ENCODE data around the gene C3orf22.
"Not testable (repeated sequence)": the region's sequence is repeated elsewhere in the genome, so short reads cannot be mapped to it uniquely, and the experiment has no call there.

The C3orf22 gene, protein sequence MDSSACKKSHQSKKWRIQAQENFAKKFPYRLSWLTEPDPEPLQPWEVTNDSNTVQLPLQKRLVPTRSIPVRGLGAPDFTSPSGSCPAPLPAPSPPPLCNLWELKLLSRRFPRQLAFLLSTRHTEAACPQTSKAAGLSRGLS

DNA sequence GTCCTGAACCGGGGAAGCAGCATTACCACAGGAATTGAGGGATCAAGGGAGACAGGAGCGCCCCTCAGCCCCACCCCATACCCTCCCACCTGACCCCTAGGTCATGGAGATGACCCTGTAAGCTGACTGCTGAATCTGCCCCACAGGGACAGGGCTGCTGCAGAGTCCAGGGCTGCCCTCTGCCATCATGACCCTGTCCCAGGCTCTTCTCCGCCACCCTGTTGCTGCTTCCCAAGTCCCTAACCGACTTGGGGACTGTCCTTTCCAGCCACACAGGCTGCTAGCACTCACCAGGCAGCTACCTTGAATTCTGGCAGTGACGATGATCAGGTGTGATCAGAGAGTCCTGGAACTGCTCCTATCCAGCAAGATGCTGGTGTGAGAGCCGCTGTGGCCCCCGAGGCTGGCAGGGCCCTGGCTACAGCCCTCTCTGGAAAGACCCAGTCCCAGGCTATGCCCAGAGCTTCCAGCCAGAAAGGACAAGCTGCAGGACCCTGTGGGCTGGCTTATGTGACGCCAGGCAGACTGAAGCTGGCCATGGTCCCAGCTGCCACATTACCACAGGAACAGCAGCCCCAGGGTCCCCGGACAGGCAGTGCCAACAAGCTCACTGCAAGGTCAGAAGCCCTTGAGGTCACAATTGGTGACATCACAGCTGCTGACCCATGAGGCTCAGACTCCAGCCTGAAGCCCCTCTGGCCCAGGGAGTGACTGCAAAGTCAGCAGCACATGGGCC is at the start of gene C3orf22:
Gene C3orf22, minus strand, starts transcription at position 597 of the 736 bp plus-strand sequence. CDS start 5,542 bp downstream, outside the sequence.
- no peak for DNase-seq (ENCODE audit: low spot score)

DNA sequence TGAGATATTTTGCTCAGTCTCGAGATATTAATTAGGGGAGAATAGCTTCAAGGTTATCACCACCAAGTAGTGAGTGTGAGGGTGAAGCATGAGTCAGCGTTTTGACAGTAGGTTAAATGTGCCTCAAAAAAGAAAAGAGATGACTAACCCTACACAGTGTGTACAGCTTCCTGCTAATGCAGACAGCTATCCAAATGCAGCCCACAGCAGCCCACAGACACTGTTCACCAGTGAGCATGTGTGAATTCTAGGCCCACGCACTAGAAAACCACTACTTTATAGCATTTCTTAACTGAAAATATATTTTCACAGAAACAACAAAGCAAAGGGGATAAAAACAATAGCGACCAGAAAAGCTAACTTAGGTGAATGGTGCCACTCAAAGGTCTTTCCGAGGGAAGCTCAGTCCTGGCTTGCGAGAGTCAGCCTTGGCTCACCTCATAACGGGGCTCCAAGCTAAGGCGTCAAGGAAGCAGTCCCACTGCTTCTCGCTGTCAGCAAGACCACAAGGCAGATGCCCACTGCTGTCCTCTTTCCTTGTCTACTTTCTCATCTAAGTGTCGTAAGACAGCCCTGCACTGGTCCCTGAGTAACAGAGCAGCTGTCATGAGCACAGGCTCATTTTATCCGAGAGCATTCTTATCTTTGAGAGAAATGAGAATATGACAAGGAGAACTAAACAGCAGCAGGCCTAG is 48.6 kb upstream of the C3orf22 start:
- no peak for DNase-seq (ENCODE audit: low spot score)

DNA sequence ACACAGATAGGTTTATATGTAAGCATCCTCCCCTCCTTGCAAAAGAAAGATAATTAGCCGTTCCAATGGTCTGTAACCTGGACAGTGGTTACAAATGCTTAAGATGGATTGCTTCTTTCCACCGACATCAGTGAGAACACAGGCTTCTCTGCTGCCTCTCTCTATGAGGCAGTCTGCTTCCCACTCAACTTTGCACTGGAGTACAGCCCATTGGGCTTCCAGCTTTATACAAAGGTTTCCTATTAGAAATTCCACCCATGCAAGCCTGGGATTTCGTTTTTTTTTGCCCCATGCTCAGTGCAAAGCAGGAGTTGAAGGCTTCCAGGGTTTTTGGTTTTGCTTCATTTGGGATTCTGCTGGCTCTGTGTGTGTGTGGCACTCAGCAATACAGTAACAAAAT is 47.3 kb upstream of the C3orf22 start:
- peak; percentile 24 for DNase-seq (ENCODE audit: low spot score)

DNA sequence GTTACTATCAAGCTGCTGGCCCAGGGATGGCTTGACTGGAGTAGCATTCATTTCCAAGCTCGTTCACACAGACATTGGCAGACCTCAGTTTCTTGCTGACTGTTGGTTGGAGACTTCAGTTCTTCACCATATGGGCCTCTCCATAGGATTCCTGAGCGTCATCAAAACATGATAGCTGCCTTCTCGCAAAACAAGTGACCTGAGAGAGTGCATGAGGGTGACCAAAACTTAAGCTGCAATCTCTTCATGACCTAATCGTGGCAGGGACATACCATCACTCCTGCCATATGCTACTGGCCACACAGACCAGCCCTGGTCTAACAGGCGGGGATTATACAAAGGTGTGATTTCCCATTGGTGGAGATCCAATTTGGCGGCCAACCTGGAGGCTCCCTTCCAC is 46.0 kb upstream of the C3orf22 start:
- peak; percentile 13 for DNase-seq (ENCODE audit: low spot score)

DNA sequence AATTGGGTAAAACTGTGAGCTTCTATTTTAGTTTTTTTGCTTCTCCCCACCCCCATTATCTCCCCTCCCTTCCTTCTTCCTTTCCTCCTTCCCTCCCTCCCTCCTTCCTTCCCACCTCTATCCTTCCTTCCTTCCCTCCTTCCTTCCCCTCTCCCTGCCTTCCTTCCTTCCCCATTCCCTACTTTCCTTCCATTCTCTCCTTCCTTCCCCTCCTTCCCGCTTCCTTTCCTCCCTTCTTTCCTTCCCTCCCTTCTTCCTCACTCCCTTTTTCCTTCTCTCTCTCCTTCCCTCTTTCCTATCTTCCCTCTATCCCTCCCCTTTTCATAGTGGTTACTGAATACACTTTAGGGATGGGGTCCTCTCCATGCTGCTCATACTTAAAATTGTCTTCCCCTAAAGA is 40.4 kb upstream of the C3orf22 start:
- DNase-seq (ENCODE audit: low spot score): no peak

DNA sequence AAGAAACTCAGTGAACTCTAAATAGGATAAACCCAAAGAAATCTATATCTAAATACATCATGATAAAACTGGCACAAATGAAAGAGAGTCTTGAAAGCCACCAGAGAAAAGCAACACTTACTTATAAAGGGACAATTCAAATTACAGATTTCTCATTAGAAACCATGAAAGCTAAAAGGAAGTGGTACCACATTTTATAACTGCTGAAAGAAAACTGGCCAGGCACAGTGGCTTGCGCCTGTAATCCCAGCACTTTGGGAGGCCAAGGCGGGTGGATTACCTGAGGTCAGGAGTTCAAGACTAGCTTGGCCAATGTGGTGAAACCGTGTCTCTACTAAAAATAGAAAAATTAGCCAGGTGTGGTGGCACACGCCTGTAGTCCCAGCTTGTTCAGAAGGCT is 36.7 kb upstream of the C3orf22 start:
- DNase-seq (ENCODE audit: low spot score): not testable (repeated sequence)

DNA sequence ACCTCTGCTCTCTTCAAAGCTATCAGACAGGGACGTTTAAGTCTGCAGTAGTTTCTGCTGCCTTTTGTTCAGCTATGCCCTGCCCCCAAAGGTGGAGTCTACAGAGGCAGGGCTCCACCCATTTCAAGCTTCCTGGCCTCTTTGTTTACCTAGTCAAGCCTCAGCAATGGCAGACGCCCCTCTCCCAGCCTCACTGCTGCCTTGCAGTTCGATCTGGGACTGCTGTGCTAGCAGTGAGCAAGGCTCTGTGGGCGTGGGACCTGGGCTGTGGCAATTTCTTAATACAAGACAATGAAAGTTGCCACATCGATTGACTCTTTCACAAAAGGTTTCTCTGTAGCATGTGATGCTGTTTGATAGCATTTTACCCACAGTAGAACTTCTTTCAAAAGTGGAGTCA is 32.8 kb upstream of the C3orf22 start:
- DNase-seq (ENCODE audit: low spot score): not testable (repeated sequence)

DNA sequence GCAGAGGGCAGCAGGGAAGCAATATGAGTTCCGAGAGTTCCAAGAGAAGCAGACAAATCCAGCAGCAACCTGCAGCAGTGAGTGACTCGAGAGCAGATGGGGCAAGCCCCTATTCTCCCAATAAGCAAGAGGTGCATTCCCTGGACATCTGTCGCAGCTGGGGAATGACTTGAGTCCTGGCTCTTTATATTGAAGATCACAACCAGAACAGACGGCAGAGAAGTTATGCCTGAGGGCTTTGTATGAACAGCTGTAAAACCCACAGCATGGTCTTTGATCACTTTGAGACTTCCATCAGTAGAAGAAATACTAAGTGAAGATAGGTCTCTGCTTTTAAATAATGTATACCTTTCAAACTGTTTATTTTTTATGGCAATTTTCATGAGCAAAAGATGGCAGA is 23.6 kb upstream of the C3orf22 start:
- DNase-seq (ENCODE audit: low spot score): no peak

DNA sequence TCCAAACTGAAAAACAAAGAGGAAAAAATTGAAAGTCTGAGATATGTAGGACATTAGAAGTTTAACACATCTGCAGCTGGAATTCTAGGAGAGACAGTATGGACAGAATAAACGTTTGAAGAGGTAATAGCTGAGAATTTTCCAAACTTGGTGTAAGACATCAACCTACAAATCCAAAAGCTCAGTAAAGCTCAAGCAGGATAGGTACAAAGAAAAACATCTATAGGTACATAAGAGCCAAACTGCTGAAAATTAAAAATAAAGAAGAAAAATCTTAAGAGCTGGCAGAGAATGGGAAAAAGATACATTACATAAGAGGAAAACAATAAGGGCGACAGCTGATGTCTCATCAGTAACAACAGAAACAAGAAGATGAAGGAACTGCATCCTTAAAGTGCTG is 22.8 kb upstream of the C3orf22 start:
- no peak for DNase-seq (ENCODE audit: low spot score)

DNA sequence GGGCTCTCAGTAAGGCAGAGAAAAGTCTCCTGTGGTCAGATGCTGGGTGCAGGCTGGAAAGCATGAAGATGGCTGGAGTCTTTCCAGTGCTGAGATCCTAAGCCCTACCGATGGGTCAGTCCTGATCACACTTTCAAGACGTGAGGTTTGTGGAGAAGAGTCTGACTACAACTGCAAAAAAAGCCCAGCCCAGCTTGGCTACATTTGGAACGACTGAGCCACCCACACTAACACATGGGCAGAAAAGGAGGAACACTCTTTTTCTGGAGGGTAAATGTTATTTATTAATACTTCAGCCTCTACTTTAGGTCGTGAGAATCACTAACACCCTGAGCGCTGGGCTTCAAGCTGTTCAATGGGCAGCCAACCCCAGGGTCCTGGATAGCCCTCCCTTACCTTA is 22.0 kb upstream of the C3orf22 start:
- DNase-seq (ENCODE audit: low spot score): no peak

DNA sequence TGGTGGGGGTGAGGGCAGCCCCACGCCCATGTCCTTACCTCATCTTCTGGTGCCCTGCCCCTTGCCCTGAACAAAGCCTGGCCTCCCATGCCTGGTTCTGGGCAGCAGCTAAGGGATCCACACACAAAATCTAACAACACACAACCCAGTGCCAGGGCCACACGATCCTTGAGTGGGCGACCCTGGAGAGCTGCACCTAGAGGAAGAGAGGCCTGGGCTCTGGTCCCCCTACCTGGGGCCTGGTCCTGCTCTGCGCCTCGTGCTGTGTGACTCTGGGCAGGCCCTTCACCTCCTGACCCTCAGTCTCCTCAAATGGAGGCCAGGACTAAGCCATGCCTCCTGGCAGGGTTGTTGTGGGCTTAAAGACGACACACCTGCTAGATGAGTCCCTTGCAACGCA is 20.0 kb upstream of the C3orf22 start:
- DNase-seq (ENCODE audit: low spot score): no peak

DNA sequence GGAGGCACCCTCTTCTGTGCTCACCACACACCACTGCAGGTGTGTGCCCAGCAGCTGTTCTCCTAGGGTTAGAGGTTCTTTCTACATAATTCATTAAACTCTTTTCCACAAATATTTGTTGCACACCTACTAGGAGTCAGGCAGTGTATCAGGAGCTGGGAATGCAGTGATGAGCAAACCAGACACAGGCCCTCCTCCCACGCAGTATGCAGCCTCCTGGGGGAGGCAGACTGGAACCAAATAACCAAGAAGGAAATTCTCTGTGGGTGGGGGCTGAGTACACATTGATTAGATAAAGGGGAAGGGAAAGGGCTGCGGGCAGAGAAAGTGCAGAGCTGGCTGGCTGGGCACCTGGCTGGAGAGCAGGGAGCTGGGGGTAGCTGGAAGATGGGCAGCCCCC is 18.5 kb upstream of the C3orf22 start:
- DNase-seq (ENCODE audit: low spot score): no peak

DNA sequence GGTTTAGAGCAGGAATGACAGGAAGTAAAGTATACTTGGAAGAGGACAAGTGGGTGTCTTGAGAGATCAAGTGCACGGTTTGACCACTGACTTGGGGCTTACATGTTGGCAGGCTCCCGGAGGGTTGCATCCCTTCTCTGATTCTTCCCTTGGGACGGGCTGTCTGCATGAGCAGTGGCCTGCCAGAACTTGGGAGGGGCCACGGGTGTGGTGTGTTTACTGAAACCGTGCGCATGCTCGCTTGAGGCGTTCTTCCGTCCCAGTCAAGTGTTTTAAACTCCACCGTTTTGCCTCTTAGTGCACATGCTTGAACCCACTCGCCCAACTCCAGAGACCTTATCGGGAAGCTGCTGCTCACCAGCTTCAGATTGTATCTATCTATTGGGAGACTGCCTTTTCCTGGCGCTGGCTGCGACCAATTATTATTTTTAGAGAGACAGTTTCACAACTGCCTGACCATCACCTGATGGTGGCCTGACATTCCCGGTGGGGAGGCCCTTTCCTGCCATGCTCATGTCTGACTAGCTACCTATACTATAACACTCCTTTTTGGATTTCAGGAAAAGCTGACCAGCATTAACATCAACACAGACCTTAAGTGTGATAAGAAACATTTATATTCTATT is 14.9 kb upstream of the C3orf22 start:
- DNase-seq (ENCODE audit: low spot score): no peak

DNA sequence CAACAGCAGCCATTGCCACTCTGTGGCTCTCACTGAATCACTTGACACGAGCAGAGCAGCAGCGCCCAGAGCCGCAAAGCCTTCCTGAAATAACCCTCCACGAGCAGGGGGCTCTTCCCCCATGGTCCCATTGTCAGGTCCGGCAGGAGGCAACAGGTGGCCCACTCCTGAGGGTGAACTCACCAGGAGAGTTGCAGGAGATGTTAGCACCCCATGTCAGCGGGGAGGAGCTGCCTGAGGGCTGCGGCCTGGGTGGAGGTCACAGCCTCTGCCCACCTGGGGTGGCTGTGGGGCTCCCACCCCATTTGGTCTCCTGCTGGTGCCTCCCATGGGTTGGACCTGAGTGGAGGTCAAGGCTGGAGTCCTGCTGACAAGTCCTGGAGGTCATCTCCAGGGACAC is 12.3 kb upstream of the C3orf22 start:
- DNase-seq (ENCODE audit: low spot score): no peak

DNA sequence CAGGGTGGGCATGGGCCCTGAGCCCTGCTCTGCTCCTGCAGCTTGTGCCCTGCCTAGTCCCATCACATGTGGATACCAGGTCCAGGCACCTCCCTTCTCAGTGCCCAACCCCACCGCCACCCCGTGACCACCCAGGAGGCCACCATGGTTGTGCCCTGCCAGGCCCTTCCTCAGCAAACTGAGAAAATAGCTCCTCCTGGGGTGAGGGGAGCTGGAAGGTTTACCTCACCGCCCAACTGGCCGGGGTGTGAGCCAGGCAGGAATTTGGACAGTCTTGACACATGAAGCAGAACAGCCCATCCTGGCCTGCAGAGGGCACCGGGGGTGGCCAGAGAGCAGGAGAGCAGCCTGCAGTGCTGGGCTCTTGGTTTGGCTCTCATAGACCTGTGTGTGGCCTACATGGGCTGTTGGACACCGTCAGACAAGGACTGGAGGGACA is 11.4 kb upstream of the C3orf22 start:
- DNase-seq (ENCODE audit: low spot score): no peak

DNA sequence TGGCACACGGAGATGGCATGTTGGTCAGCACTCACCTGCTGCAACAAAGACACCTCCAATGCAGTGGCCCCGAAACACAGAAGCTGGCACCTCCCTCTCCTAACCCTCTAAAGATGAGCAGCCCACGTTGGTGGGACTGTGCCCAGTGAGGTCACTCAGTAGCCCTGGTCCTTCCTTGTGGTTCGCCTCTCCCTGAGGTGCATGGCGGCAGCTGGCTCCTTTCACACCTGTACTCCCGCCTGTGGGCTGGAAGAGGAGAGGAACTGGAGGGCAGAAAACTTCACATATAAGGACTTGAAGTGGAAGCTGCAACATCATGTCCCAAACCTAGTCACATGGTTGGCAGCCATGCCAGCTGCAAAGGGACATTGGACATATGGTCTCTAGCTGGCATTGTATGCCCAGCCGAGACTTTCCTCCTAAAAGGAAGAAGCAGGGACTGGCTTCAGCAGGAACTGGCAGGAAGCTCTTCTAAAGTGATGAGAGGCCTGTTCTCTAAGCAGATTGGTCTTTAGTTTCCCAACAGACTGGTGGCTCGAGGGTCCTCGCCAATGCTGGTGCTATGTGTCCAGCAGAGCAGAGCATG is 10.8 kb upstream of the C3orf22 start:
- no peak for DNase-seq (ENCODE audit: low spot score)

DNA sequence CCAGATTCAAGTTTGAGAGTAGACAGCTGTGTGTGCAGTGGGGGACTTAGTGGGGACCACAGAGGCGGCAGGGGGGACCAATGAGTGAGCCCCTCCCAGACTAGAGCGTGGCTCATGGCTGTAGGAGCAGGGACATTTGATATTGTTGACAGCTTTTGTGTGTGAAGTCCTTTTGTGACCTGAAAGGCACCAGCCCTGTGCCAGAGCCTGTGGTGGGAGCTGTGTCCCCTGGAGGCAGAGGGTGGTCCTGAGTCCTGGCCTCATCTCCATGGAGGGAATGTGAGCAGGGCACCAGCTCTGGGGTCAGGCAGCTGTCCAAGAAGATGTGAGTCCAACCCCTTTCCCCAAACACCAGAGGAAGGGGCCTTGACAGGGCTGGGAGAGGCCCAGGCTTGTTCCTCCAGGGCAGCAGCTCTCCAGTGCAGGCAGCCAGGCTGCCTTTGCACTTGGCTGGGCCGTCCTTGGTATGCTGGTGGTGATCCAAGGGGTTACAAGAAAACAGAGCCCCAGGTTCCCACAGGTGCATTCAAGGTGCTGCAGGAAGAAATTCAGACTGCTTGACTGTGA is 10.1 kb upstream of the C3orf22 start:
- no peak for DNase-seq (ENCODE audit: low spot score)

DNA sequence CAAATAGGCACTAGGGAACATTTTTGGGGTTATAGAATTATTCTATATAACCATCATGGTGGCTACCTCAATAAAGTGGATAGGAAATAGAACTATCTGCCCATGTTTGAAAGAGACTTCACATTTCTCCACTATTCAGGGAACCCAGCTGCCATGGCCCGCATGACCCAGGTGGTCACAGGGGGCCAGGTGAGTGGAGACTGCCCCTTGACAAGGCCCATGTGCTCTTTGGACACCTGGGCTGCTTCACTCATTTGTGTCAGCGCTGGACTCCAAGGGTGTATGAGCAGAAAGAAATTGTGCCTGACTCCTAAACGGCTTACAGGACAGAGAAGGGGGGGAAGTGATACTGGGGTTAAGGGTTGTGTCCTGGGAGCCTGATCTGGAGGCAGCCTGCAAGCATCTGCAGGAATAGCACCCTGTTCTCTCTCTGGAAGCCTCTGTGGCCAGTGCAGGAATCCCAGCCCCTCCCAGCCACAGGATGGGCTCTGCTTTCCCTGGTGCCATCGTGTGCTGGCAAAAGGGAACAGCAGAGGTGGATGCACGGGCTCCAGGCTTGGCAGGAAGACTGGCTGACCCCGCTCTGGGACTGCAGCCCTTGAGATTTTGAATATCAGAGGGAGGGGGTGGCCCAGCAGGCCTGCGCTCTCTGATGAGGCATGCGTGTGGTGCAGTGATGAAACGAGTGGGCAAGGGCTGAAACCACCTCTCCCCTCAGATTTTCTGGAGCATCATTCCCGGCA is 9.1 kb upstream of the C3orf22 start:
- no peak for DNase-seq (ENCODE audit: low spot score)

DNA sequence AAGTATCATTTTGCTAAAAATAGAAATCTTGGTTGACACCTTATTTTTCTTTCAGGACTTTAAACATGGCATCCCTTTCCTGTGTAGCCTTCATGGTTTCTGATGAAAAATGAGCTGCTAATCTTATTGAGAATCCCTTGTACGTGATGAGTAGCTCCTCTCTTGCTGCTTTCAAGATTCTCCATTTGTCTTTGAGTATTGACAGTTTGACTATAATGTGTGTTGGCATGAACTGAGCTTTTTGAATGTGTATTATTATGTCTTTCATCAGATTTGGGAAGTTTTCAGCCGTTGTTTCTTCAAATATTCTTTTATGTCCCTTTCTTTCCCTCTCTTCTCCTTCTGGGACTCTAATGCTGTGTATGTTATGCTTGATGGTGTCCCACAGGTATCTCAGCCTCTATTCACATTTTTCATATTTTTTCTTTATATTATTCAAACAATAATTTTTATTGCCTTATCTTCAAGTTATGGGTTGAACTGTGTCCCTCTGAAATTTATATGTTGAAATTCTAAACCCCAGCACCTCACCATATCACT is 4.1 kb upstream of the C3orf22 start:
- no peak for DNase-seq (ENCODE audit: low spot score)

DNA sequence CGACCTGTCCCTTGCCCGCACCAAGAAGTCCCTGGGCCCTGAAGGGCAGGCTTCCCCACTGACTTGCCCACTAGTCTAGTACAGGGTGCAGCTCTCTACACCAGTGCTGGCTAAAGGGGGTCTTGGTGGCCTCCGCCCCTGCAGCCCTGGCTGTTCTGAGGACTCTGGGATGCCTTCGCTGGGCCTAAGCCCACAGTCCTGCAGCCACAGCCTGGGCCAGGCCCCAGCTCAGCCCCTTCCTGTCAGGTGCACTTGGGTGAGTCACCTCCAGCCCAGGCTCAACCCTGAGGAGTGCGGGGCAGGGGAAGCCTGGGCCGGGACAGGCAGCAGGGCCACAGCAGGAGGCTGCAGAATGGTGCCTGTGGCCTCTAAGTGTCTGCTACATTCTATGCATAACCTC is 971 bp downstream of the C3orf22 start:
- DNase-seq (ENCODE audit: low spot score): no peak

DNA sequence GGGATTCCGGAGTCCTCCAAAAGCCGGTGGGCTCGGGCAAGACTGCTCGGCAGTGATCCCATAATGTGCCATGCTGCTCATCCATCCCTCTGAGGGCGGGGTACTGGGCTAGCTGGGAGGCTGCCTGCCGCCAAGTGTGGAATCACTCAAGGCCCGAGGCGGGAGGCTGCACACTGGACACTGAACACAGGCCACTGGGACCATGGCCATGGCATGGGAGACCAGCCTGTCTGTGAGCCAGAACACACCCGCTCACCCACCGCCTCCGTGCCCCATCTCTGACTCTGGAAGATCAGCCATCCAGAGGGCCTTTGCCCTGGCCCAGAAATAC is 1.4 kb downstream of the C3orf22 start:
- no peak for DNase-seq (ENCODE audit: low spot score)

Data from pons (tissue), 1 donor.